Ishikawa (cell line): Measurements from ENCODE around the gene TNFAIP3.

Experiments
- CEBPB ChIP-seq: IDR thresholded peaks from 2 replicates; pipeline ENCODE4 v1.6.1; 2012
- CREB1 ChIP-seq: IDR thresholded peaks from 2 replicates; pipeline ENCODE4 v1.6.1; 2012; ENCODE audit warnings: low read depth
- EGR1 ChIP-seq: IDR thresholded peaks from 2 replicates; pipeline ENCODE4 v1.6.1; 2012
- EP300 ChIP-seq: IDR thresholded peaks from 2 replicates; pipeline ENCODE4 v1.6.1; 2012; ENCODE audit warnings: borderline replicate concordance
- FOXM1 ChIP-seq: IDR thresholded peaks from 2 replicates; pipeline ENCODE4 v1.6.1; 2012; ENCODE audit warnings: low read depth, borderline replicate concordance
- MAX ChIP-seq: IDR thresholded peaks from 2 replicates; pipeline ENCODE4 v1.6.1; 2012
- NFIC ChIP-seq: IDR thresholded peaks from 2 replicates; pipeline ENCODE4 v1.6.1; 2012
- RAD21 ChIP-seq: IDR thresholded peaks from 2 replicates; pipeline ENCODE4 v1.6.1; 2012; ENCODE audit warnings: low read depth
- REST ChIP-seq: IDR thresholded peaks from 2 replicates; pipeline ENCODE4 v1.6.1; 2012; ENCODE audit warnings: low read depth, mild to moderate bottlenecking
- TAF1 ChIP-seq: IDR thresholded peaks from 2 replicates; pipeline ENCODE4 v1.6.1; 2012; ENCODE audit warnings: low read depth, mild to moderate bottlenecking
- TCF12 ChIP-seq: IDR thresholded peaks from 2 replicates; pipeline ENCODE4 v1.6.1; 2012; ENCODE audit warnings: low read depth
- TEAD4 ChIP-seq: IDR thresholded peaks from 2 replicates; pipeline ENCODE4 v1.6.1; 2012
- USF1 ChIP-seq: IDR thresholded peaks from 2 replicates; pipeline ENCODE4 v1.6.1; 2012
- YY1 ChIP-seq: IDR thresholded peaks from 2 replicates; pipeline ENCODE4 v1.6.1; 2012; ENCODE audit warnings: low read depth
- ZBTB7A ChIP-seq: IDR thresholded peaks from 2 replicates; pipeline ENCODE4 v1.6.1; 2012; ENCODE audit warnings: low read depth

The TNFAIP3 gene

DNA sequence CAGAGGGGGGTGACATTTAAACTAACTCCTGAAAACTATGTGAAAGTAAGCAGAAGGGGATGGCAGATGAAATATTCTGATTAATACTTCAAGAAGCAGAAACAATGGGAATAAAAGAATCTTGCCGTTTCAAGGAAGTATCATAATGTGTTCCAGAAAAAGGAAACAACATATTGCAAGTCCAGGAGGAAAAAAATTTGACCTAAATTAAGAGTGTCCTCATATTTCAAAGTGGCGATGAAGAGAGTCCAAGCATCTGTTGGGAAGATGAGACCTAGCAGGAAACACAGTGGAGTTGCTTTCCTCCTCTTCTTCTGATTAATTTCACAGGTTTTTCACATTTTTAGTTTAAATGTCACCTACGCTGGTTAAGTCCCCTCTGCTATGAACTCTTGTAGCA is 45.6 kb upstream of the TNFAIP3 start:
- TF ChIP-seq YY1, result no peak
- TF ChIP-seq REST, result no peak

- no peak for TF ChIP-seq EGR1
- TF ChIP-seq TAF1, result no peak
- TF ChIP-seq TCF12, result no peak
- TF ChIP-seq NFIC, result no peak
- no peak for TF ChIP-seq CREB1
- no peak for TF ChIP-seq MAX
- TF ChIP-seq RAD21, result no peak
- no peak for TF ChIP-seq TEAD4
- TF ChIP-seq ZBTB7A, result no peak
- TF ChIP-seq EP300, result no peak
- TF ChIP-seq FOXM1, result no peak
- TF ChIP-seq USF1, result no peak
- no peak for TF ChIP-seq YY1
These were observed 43.1 kb upstream of the TNFAIP3 start for GRCh38 chr6:137823826-137824555.

DNA sequence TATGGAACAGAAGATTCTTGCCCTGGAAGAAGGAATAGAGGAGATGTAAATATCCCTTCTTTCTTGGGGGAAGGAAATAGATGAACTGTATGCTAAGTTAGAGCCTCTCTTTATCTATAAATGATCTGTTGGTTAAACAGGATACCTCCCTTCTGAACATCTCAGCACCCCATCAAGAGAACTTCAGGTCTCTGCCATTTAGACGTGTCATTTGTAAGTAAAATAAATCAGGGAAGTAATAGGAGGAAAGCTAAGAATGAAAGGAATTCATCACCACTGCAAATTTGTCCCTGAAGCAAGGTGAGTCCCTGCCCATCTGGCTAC is 42.5 kb upstream of the TNFAIP3 start:
- no peak for TF ChIP-seq EP300
- TF ChIP-seq RAD21, result no peak
- no peak for TF ChIP-seq ZBTB7A

DNA sequence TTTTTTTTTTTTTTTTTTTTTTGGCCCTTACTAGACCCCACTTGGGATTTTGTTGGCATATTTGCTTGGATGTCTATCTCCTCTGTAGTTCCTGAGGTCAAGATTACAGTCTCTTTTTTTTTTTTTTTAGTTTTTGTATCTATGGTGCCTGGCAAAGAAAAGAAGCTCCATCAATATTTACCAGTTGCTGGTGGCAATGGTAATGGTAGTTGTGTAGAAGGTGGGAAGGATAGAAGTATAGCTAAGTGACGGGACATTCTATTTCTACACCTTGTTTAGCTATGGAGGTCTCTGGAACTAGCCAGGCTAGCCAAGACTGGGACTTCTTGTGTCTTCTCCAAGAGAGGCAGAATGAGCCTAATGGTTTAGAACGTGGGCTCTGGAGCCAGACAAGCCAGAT is 42.2 kb upstream of the TNFAIP3 start:
- TF ChIP-seq REST (no peak), FOXM1 (no peak), TAF1 (no peak), YY1 (no peak), USF1 (no peak), EGR1 (no peak), NFIC (no peak), ZBTB7A (no peak)

GRCh38 chr6:137827411-137827940 is 39.6 kb upstream of the TNFAIP3 start:
- TF ChIP-seq CEBPB (no peak), ZBTB7A (no peak), TCF12 (no peak), TAF1 (no peak), CREB1 (no peak), YY1 (no peak), EGR1 (no peak), EP300 (no peak), MAX (no peak), USF1 (no peak), NFIC (no peak), FOXM1 (no peak), TEAD4 (no peak), RAD21 (no peak), REST (no peak)
